Spinal cord (tissue), 10 donors: ENCODE results near the gene SPRED3. TPM values are rescaled to one million over a fixed set of nuclear protein-coding genes. Genes with fewer than 3 reads are reported as not detected.

Experiments used
- DNase-seq, 6 donors: peaks; one replicate each; pipeline versions ENCODE4 v3.0.0 to v3.0.0-alpha.2; 2013 to 2015; ENCODE audit warnings: low spot score in 6 of 6, low read depth in 4 of 6
- H3K27ac ChIP-seq: one replicate; pipeline ENCODE4 v1.5.1; 2013; ENCODE audit warnings: low read depth, low read length, control low read depth
- H3K27me3 ChIP-seq: one replicate; pipeline ENCODE4 v1.6.1; 2013; ENCODE audit warnings: low read length; ENCODE audit not compliant: control insufficient read depth, insufficient read depth
- H3K36me3 ChIP-seq: one replicate; pipeline ENCODE4 v1.6.1; 2013; ENCODE audit warnings: low read length; ENCODE audit not compliant: control insufficient read depth, insufficient read depth
- H3K4me1 ChIP-seq: one replicate; pipeline ENCODE4 v1.6.1; 2013; ENCODE audit warnings: low read length; ENCODE audit not compliant: control insufficient read depth, insufficient read depth
- H3K4me3 ChIP-seq: one replicate; pipeline ENCODE4 v1.5.1; 2013; ENCODE audit warnings: low read depth, low read length, control low read depth
- H3K9me3 ChIP-seq: one replicate; pipeline ENCODE4 v1.6.1; 2013; ENCODE audit warnings: low read length; ENCODE audit not compliant: control insufficient read depth, insufficient read depth
- WGBS: methylation state at CpG from one replicate; pipeline ENCODE4 v1.1.5; 2013; ENCODE audit warnings: missing lambda C conversion rate; ENCODE audit not compliant: insufficient coverage; 5-methylcytosine and 5-hydroxymethylcytosine counted together
- polyA plus RNA-seq, 2 donors: library from polyadenylated mRNA; unstranded; fragments of 120-200 nt; gene quantifications; one replicate each; pipeline ENCODE4 v1.2.1, GENCODE V29; 2013; ENCODE audit not compliant: insufficient read length in 2 of 2
- total RNA-seq, 2 donors: library from RNA; depleted of rRNA in 1 of 2; stranded (reverse); fragments of 120-200 nt in 1 of 2; fragments of >200 nt in 1 of 2; gene quantifications; one replicate each; pipeline versions ENCODE4 v1.2.3 to v1.2.4, GENCODE V29; 2013 to 2014
- donor health status: healthy.

The SPRED3 gene
- total and polyA plus RNA-seq, 4 donors: 1.3 to 9.3 (median 5.1) TPM

DNA sequence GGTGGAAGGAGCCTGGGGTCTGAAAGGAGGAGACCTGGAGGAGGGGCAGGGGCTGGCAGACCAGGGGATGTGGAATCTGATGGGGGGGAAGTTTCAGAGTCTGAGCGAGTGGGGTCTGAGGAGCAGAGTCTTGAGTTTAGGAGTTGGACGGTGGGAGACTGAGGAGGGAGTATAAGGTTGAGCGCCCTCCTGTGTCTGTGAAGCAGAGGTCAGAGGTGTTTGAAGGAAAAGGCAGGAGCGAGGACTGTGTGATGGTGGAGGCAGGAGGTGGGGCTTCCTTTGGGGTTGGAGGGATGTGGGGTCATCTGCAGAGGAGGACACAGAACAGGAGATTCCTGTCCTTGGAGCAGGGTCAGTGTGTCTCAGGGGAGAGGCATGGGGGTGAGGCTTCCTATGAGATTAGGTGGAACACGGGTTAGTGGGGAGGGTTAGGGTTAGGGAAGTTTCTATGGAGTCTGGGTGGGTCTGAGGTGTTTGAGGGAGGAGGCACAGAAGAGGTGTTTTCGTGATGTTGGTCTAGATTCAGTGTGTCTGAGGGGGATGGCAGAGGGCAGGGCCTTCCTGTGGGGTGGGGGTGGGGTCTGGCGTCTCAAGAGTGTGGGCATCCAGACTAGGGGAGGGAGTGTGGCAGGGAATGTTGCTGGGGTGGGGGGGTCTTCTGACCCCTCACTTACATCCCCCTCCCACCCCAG, 53.3 kb downstream of the SPRED3 start:
- 58% methylated on average over 6 of the region's 7 CpGs for WGBS
- H3K27me3 ChIP-seq: no peaks in the 10 kb centered on the region
- H3K36me3 ChIP-seq: no peaks in the 10 kb centered on the region
- H3K9me3 ChIP-seq: no peaks in the 10 kb centered on the region
- no peak for DNase-seq
- no peak overlapping the region for H3K4me3 ChIP-seq
- no peaks in the 10 kb centered on the region for H3K4me1 ChIP-seq
- no peak overlapping the region for H3K27ac ChIP-seq

DNA sequence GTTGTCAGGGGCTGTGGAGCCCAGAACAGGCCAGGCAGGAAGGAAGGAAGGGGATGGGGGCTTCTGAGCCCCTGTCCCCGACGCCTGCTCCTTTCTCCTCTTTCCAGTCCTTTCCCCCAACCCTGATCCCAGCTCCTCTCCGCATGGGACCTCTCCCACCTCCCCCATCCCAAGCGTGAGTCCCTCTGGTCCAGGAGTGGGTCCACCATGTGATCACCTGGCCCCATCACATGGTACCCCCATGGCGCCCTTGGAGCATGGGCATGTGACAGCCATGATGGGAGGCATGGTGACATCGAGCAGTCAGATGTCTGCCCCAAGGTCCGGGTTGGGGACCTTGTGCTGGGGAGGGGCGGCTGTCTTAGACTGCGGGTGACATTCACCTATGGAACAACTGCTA, 54.2 kb downstream of the SPRED3 start:
- 99% methylated on average over 7 of the region's 9 CpGs for WGBS
- H3K27me3 ChIP-seq: no peaks in the 10 kb centered on the region
- DNase-seq: no peak
- H3K4me1 ChIP-seq: no peaks in the 10 kb centered on the region
- H3K27ac ChIP-seq: no peak overlapping the region
- H3K9me3 ChIP-seq: no peaks in the 10 kb centered on the region
- H3K36me3 ChIP-seq: no peaks in the 10 kb centered on the region
- no peak overlapping the region for H3K4me3 ChIP-seq

DNA sequence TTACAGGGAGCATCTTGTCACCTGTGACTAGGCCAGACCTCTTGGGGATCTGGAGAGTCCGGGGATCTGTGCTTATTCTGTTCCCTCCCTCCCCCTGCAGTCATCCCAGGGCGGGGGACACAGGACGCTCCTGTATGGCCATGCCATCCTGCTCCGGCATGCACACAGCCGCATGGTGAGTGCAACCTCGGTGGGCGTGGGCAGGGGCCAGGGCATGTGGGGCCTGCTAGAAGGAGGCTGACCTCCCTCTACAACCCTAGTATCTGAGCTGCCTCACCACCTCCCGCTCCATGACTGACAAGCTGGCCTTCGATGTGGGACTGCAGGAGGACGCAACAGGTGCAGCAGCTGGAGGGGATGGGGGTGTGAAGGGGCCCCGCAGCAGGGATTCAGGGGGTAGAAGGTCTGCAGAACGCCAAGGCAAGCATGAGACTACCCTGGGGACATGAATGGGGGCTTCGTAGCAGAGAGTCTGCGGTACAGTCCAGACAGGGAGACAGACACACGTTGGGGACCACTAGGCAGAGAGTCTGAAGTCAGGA, 55.0 kb downstream of the SPRED3 start:
- WGBS: 88% methylated on average over 14 of the region's 15 CpGs
- Histone ChIP-seq H3K9me3 (no peaks in the 10 kb centered on the region), H3K27me3 (no peaks in the 10 kb centered on the region), H3K27ac (no peak overlapping the region), H3K36me3 (no peaks in the 10 kb centered on the region), H3K4me1 (no peaks in the 10 kb centered on the region), H3K4me3 (no peak overlapping the region)
- DNase-seq: no peak

DNA sequence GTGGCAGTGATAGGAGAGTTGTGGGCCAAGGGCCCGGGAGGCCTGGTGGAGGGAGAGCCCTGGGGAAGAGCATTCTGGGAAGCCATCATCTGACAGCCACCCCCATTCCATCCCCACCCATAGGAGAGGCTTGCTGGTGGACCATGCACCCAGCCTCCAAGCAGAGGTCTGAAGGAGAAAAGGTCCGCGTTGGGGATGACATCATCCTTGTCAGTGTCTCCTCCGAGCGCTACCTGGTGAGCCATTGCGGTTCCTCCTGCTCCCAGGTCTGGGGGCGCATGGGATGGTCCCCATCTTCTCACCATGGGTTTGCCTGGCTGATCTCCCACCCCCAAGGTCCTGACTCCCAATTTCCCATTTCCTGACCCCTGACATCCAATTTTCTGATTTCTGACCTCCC, 55.5 kb downstream of the SPRED3 start:
- H3K4me3 ChIP-seq: no peak overlapping the region
- H3K9me3 ChIP-seq: no peaks in the 10 kb centered on the region
- WGBS: 92% methylated on average over 4 of the region's 7 CpGs
- no peaks in the 10 kb centered on the region for H3K4me1 ChIP-seq
- no peak for DNase-seq
- no peaks in the 10 kb centered on the region for H3K27me3 ChIP-seq
- H3K27ac ChIP-seq: no peak overlapping the region
- H3K36me3 ChIP-seq: no peaks in the 10 kb centered on the region

DNA sequence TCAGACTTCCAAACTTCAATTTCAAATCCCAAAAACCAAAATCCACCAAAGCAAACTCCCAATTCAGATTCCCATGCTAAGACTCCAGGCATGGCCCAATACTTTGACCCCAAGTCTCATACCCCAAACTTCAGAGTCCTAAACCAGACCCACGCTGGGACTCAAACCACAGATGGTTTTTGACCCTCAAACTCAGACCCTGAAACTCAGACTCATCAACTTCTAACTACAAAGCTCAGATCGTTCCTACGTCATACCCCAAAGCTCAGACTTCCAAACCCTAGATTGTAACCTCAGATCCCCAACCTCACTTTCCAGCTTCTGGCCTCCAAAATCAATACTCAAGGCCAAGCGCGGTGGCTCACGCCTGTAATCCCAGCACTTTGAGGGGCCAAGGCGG, 56.9 kb downstream of the SPRED3 start:
- Histone ChIP-seq H3K4me3 (no peak overlapping the region), H3K36me3 (no peaks in the 10 kb centered on the region), H3K27me3 (no peaks in the 10 kb centered on the region), H3K27ac (no peak overlapping the region), H3K4me1 (no peaks in the 10 kb centered on the region), H3K9me3 (no peaks in the 10 kb centered on the region)
- WGBS: 93% methylated on average over 6 of the region's 7 CpGs
- no peak for DNase-seq

DNA sequence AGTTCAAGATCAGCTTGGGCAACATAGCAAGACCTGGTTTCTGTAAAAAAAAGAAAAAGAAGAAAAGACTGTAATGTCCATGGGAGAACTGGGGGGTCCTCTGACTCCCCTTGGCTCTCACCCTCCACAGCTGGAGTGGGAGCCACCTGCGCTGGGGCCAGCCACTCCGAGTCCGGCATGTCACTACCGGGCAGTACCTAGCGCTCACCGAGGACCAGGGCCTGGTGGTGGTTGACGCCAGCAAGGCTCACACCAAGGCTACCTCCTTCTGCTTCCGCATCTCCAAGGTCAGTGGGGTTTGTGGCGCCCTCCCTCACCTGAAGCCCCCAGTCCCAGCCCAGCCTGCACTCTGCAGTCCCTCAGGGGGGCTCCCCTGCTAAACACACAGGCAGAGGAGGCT, 59.7 kb downstream of the SPRED3 start:
- Histone ChIP-seq H3K9me3 (no peaks in the 10 kb centered on the region), H3K36me3 (peaks cover 2% of the 10 kb centered on the region), H3K4me1 (no peaks in the 10 kb centered on the region), H3K27ac (no peak overlapping the region), H3K4me3 (no peak overlapping the region), H3K27me3 (no peaks in the 10 kb centered on the region)
- DNase-seq: no peak
- WGBS: 95% methylated on average over 9 of the region's 9 CpGs

Other genes with a start within 250 kb of the SPRED3 start
- gene DPF1, start 164.5 kb upstream of the SPRED3 start, total RNA-seq: 10 to 100 TPM; 12.4 to 14.4 TPM
- 10 to 100 TPM; 65.5 to 90.1 TPM for gene DPF1, start 164.5 kb upstream of the SPRED3 start, polyA plus RNA-seq
- 1 to 10 TPM; 4.0 to 9.4 TPM for gene PPP1R14A, start 132.3 kb upstream of the SPRED3 start, total RNA-seq
- gene PPP1R14A, start 132.3 kb upstream of the SPRED3 start, polyA plus RNA-seq: 10 to 100 TPM; 19.5 to 24.5 TPM
- 100 to 1,000 TPM in 1 of 2 donors, 10 to 100 TPM in 1; 95.5 to 242 TPM for gene SPINT2, start 124.1 kb upstream of the SPRED3 start, total RNA-seq
- gene SPINT2, start 124.1 kb upstream of the SPRED3 start, polyA plus RNA-seq: 100 to 1,000 TPM; 111 to 212 TPM
- gene C19orf33, start 84.4 kb upstream of the SPRED3 start, total RNA-seq: 100 to 1,000 TPM in 1 of 2 donors, 10 to 100 TPM in 1; 12.4 to 134 TPM
- gene C19orf33, start 84.4 kb upstream of the SPRED3 start, polyA plus RNA-seq: 10 to 100 TPM in 1 of 2 donors, under 1 TPM in 1; 0.97 to 13.5 TPM
- gene YIF1B, start 72.8 kb upstream of the SPRED3 start, total RNA-seq: 10 to 100 TPM; 41.7 to 61.2 TPM
- gene YIF1B, start 72.8 kb upstream of the SPRED3 start, polyA plus RNA-seq: 10 to 100 TPM; 68.0 to 88.1 TPM
- gene KCNK6, start 68.9 kb upstream of the SPRED3 start, total RNA-seq: 1 to 10 TPM; 1.8 to 4.4 TPM
- gene KCNK6, start 68.9 kb upstream of the SPRED3 start, polyA plus RNA-seq: 1 to 10 TPM in 1 of 2 donors, under 1 TPM in 1; 0.98 to 2.1 TPM
- 1 to 10 TPM; 3.7 to 5.8 TPM for gene CATSPERG, start 52.9 kb upstream of the SPRED3 start, total RNA-seq
- 10 to 100 TPM in 1 of 2 donors, 1 to 10 TPM in 1; 4.0 to 10.3 TPM for gene CATSPERG, start 52.9 kb upstream of the SPRED3 start, polyA plus RNA-seq
- gene PSMD8, start 14.1 kb upstream of the SPRED3 start, total RNA-seq: 100 to 1,000 TPM; 177 to 185 TPM
- gene PSMD8, start 14.1 kb upstream of the SPRED3 start, polyA plus RNA-seq: 100 to 1,000 TPM; 196 to 209 TPM
- gene GGN, start 663 bp upstream of the SPRED3 start, total RNA-seq: under 1 TPM in 1 of 2 donors, not detected in 1; 0.28 TPM
- gene GGN, start 663 bp upstream of the SPRED3 start, polyA plus RNA-seq: 1 to 10 TPM; 1.3 to 1.9 TPM
- 10 to 100 TPM; 10.5 to 20.4 TPM for gene FAM98C, start 14.4 kb downstream of the SPRED3 start, total RNA-seq
- gene FAM98C, start 14.4 kb downstream of the SPRED3 start, polyA plus RNA-seq: 10 to 100 TPM; 38.0 to 52.3 TPM
- 1 to 10 TPM; 1.2 to 1.6 TPM for gene RASGRP4, start 37.5 kb downstream of the SPRED3 start, total RNA-seq
- gene RASGRP4, start 37.5 kb downstream of the SPRED3 start, polyA plus RNA-seq: 1 to 10 TPM; 1.5 to 2.0 TPM
- 1 to 10 TPM; 6.0 to 6.9 TPM for gene RYR1, start 45.0 kb downstream of the SPRED3 start, total RNA-seq
- gene RYR1, start 45.0 kb downstream of the SPRED3 start, polyA plus RNA-seq: 10 to 100 TPM; 14.1 to 15.1 TPM
- gene MAP4K1, start 229.3 kb downstream of the SPRED3 start, total RNA-seq: 1 to 10 TPM; 1.6 to 2.4 TPM
- gene MAP4K1, start 229.3 kb downstream of the SPRED3 start, polyA plus RNA-seq: 10 to 100 TPM in 1 of 2 donors, 1 to 10 TPM in 1; 8.9 to 12.2 TPM
- gene EIF3K, start 230.5 kb downstream of the SPRED3 start, total RNA-seq: 100 to 1,000 TPM; 110 to 266 TPM
- 100 to 1,000 TPM; 254 to 268 TPM for gene EIF3K, start 230.5 kb downstream of the SPRED3 start, polyA plus RNA-seq